SK-N-SH treated with all-trans-retinoic acid at 6 μM for 48 hours (cell line): ENCODE results near the gene LPIN3.

Experiments used
- ATAC-seq: fragments of 200-7000 bp; cut with Tn5 transposase; 3 replicates; pipeline ENCODE4 v1.9.1; 2020; ENCODE audit warnings: mild to moderate bottlenecking, moderate library complexity
- ARNTL ChIP-seq: fragments of 450-650 bp; formaldehyde crosslinking; IDR thresholded peaks from 2 replicates; pipeline ENCODE4 v1.5.0; 2020; ENCODE audit warnings: low read depth, mild to moderate bottlenecking, moderate library complexity, borderline replicate concordance
- BACH2 ChIP-seq: fragments of 250-450 bp; sonication (Bioruptor Pico); IDR thresholded peaks from 2 replicates; pipeline ENCODE4 v1.9.0; 2021; ENCODE audit warnings: mild to moderate bottlenecking, borderline replicate concordance
- ESRRG ChIP-seq: fragments of 250-450 bp; sonication (Bioruptor Pico); IDR thresholded peaks from 2 replicates; pipeline ENCODE4 v1.6.1; 2021; ENCODE audit warnings: mild to moderate bottlenecking
- GLIS3 ChIP-seq: fragments of 250-450 bp; sonication (Bioruptor Pico); IDR thresholded peaks from 2 replicates; pipeline ENCODE4 v1.5.0; 2020; ENCODE audit warnings: mild to moderate bottlenecking, moderate library complexity
- ISL1 ChIP-seq: fragments of 250-450 bp; sonication (Bioruptor Pico); IDR thresholded peaks from 2 replicates; pipeline ENCODE4 v2.1.2; 2022; ENCODE audit warnings: mild to moderate bottlenecking, moderate library complexity
- OSR1 ChIP-seq: fragments of 250-450 bp; sonication (Bioruptor Pico); IDR thresholded peaks from 2 replicates; pipeline ENCODE4 v1.8.0; 2022; ENCODE audit warnings: moderate library complexity, mild to moderate bottlenecking, inconsistent platforms
- POU6F1 ChIP-seq: fragments of 250-450 bp; sonication (Bioruptor Pico); IDR thresholded peaks from 2 replicates; pipeline ENCODE4 v1.8.0; 2021; ENCODE audit warnings: low read depth, mild to moderate bottlenecking, moderate library complexity, borderline replicate concordance
- PPARA ChIP-seq: fragments of 250-450 bp; sonication (Bioruptor Pico); IDR thresholded peaks from 2 replicates; pipeline ENCODE4 v1.5.0; 2020; ENCODE audit warnings: mild to moderate bottlenecking, borderline replicate concordance
- RARB ChIP-seq: fragments of 250-450 bp; sonication (Bioruptor Pico); IDR thresholded peaks from 2 replicates; pipeline ENCODE4 v1.8.0; 2021; ENCODE audit warnings: mild to moderate bottlenecking, moderate library complexity
- TCF4 ChIP-seq: fragments of 250-450 bp; sonication (Bioruptor Pico); IDR thresholded peaks from 2 replicates; pipeline ENCODE4 v1.8.0; 2021; ENCODE audit warnings: mild to moderate bottlenecking, moderate library complexity, borderline replicate concordance
- TOX ChIP-seq: fragments of 250-450 bp; sonication (Bioruptor Pico); IDR thresholded peaks from 2 replicates; pipeline ENCODE4 v1.8.0; 2021; ENCODE audit warnings: mild to moderate bottlenecking, moderate library complexity, borderline replicate concordance
- ZC3H10 ChIP-seq: fragments of 250-450 bp; sonication (Bioruptor Pico); IDR thresholded peaks from 2 replicates; pipeline ENCODE4 v1.5.1; 2021; ENCODE audit warnings: mild to moderate bottlenecking, moderate library complexity
- ZFP3 ChIP-seq: fragments of 250-450 bp; sonication (Bioruptor Pico); IDR thresholded peaks from 2 replicates; pipeline ENCODE4 v1.5.0; 2020; ENCODE audit warnings: mild to moderate bottlenecking, moderate library complexity
- ZNF565 ChIP-seq: fragments of 450-650 bp; formaldehyde crosslinking; conservative IDR thresholded peaks from 2 replicates; pipeline ENCODE4 v1.5.0; 2020; ENCODE audit warnings: low read depth, mild to moderate bottlenecking, moderate library complexity
- ZNF70 ChIP-seq: fragments of 450-650 bp; formaldehyde crosslinking; IDR thresholded peaks from 2 replicates; pipeline ENCODE4 v1.5.0; 2020; ENCODE audit warnings: mild to moderate bottlenecking, moderate library complexity
- ZNF8 ChIP-seq: fragments of 450-650 bp; formaldehyde crosslinking; IDR thresholded peaks from 2 replicates; pipeline ENCODE4 v1.5.0; 2020; ENCODE audit warnings: mild to moderate bottlenecking, moderate library complexity
- TF ChIP-seq, protein P1 (sequence below): fragments of 250-450 bp; sonication (Bioruptor Pico); IDR thresholded peaks from 2 replicates; pipeline ENCODE4 v1.5.0; 2020; ENCODE audit warnings: mild to moderate bottlenecking, moderate library complexity
- TF ChIP-seq, protein P2 (sequence below): fragments of 250-450 bp; sonication (Bioruptor Pico); IDR thresholded peaks from 2 replicates; pipeline ENCODE4 v1.5.1; 2021; ENCODE audit warnings: mild to moderate bottlenecking, moderate library complexity
- TF ChIP-seq, protein P3 (sequence below): fragments of 250-450 bp; sonication (Bioruptor Pico); IDR thresholded peaks from 2 replicates; pipeline ENCODE4 v1.8.0; 2020; ENCODE audit warnings: mild to moderate bottlenecking, moderate library complexity, borderline replicate concordance
- TF ChIP-seq, protein P4 (sequence below): fragments of 250-450 bp; sonication (Bioruptor Pico); IDR thresholded peaks from 2 replicates; pipeline ENCODE4 v1.5.1; 2020; ENCODE audit warnings: low read depth, mild to moderate bottlenecking, moderate library complexity

Gene LPIN3

GRCh38 chr20:41358230-41358629, 17.6 kb downstream of the LPIN3 start:
- TF ChIP-seq PPARA, result no peak
- TF ChIP-seq, protein P1, sequence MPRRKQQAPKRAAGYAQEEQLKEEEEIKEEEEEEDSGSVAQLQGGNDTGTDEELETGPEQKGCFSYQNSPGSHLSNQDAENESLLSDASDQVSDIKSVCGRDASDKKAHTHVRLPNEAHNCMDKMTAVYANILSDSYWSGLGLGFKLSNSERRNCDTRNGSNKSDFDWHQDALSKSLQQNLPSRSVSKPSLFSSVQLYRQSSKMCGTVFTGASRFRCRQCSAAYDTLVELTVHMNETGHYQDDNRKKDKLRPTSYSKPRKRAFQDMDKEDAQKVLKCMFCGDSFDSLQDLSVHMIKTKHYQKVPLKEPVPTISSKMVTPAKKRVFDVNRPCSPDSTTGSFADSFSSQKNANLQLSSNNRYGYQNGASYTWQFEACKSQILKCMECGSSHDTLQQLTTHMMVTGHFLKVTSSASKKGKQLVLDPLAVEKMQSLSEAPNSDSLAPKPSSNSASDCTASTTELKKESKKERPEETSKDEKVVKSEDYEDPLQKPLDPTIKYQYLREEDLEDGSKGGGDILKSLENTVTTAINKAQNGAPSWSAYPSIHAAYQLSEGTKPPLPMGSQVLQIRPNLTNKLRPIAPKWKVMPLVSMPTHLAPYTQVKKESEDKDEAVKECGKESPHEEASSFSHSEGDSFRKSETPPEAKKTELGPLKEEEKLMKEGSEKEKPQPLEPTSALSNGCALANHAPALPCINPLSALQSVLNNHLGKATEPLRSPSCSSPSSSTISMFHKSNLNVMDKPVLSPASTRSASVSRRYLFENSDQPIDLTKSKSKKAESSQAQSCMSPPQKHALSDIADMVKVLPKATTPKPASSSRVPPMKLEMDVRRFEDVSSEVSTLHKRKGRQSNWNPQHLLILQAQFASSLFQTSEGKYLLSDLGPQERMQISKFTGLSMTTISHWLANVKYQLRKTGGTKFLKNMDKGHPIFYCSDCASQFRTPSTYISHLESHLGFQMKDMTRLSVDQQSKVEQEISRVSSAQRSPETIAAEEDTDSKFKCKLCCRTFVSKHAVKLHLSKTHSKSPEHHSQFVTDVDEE, result no peak
- TF ChIP-seq, protein P2, sequence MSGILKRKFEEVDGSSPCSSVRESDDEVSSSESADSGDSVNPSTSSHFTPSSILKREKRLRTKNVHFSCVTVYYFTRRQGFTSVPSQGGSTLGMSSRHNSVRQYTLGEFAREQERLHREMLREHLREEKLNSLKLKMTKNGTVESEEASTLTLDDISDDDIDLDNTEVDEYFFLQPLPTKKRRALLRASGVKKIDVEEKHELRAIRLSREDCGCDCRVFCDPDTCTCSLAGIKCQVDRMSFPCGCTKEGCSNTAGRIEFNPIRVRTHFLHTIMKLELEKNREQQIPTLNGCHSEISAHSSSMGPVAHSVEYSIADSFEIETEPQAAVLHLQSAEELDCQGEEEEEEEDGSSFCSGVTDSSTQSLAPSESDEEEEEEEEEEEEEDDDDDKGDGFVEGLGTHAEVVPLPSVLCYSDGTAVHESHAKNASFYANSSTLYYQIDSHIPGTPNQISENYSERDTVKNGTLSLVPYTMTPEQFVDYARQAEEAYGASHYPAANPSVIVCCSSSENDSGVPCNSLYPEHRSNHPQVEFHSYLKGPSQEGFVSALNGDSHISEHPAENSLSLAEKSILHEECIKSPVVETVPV (CRISPR knock-in tag), result no peak
- TF ChIP-seq, protein P3, sequence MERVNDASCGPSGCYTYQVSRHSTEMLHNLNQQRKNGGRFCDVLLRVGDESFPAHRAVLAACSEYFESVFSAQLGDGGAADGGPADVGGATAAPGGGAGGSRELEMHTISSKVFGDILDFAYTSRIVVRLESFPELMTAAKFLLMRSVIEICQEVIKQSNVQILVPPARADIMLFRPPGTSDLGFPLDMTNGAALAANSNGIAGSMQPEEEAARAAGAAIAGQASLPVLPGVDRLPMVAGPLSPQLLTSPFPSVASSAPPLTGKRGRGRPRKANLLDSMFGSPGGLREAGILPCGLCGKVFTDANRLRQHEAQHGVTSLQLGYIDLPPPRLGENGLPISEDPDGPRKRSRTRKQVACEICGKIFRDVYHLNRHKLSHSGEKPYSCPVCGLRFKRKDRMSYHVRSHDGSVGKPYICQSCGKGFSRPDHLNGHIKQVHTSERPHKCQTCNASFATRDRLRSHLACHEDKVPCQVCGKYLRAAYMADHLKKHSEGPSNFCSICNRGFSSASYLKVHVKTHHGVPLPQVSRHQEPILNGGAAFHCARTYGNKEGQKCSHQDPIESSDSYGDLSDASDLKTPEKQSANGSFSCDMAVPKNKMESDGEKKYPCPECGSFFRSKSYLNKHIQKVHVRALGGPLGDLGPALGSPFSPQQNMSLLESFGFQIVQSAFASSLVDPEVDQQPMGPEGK (CRISPR knock-in tag), result no peak
- TF ChIP-seq ISL1 (CRISPR knock-in tag), result no peak
- no peak for TF ChIP-seq ZNF70 (CRISPR knock-in tag)
- no peak for TF ChIP-seq TOX (CRISPR knock-in tag)
- TF ChIP-seq ESRRG (CRISPR knock-in tag), result no peak
- no peak for TF ChIP-seq POU6F1 (CRISPR knock-in tag)
- TF ChIP-seq, protein P4, sequence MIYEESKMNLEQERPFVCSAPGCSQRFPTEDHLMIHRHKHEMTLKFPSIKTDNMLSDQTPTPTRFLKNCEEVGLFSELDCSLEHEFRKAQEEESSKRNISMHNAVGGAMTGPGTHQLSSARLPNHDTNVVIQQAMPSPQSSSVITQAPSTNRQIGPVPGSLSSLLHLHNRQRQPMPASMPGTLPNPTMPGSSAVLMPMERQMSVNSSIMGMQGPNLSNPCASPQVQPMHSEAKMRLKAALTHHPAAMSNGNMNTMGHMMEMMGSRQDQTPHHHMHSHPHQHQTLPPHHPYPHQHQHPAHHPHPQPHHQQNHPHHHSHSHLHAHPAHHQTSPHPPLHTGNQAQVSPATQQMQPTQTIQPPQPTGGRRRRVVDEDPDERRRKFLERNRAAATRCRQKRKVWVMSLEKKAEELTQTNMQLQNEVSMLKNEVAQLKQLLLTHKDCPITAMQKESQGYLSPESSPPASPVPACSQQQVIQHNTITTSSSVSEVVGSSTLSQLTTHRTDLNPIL, result no peak
- no peak for TF ChIP-seq OSR1 (CRISPR knock-in tag)
- TF ChIP-seq ZNF565 (CRISPR knock-in tag), result no peak
- no peak for TF ChIP-seq GLIS3 (CRISPR knock-in tag)
- no peak for ATAC-seq

DNA sequence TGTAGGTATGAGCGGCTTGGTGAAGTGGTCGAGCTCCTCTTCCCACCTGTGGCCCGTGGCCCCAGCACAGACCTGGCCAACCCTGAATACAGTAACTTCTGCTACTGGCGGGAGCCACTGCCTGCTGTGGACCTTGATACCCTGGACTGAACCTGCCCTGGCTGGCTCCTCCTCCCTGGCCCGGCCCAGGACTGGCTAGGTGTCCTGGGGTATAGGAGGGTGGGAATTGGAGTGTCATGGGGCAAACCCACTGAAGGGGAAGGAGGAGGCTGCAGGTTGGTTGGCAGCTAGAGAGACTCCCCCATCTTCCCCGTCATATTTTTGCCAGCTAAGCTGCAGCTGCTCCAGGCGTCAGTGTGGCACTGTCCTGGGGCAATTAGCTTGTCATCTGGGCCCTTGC, 18.1 kb downstream of the LPIN3 start:
- TF ChIP-seq PPARA (no peak), OSR1 (CRISPR knock-in tag) (no peak), ARNTL (no peak), BACH2 (CRISPR knock-in tag) (no peak), POU6F1 (CRISPR knock-in tag) (no peak), ESRRG (CRISPR knock-in tag) (no peak), GLIS3 (CRISPR knock-in tag) (no peak), ZNF565 (CRISPR knock-in tag) (no peak), RARB (CRISPR knock-in tag) (no peak), ISL1 (CRISPR knock-in tag) (no peak), ZNF8 (CRISPR knock-in tag) (no peak), TOX (CRISPR knock-in tag) (no peak), TCF4 (CRISPR knock-in tag) (no peak), ZFP3 (CRISPR knock-in tag) (no peak), ZC3H10 (CRISPR knock-in tag) (no peak)
- TF ChIP-seq, protein P3 (CRISPR knock-in tag), result no peak
- TF ChIP-seq, protein P1, result no peak
- TF ChIP-seq, protein P4, result no peak
- no peak for ATAC-seq
